Neural cell (in vitro differentiated cells): Measurements from ENCODE around the gene RNLS. TPM values are rescaled to one million over a fixed set of nuclear protein-coding genes. Genes with fewer than 3 reads are reported as not detected.

Source experiments
- H2AFZ ChIP-seq: fragments of 200-600, 300-800 bp; sonication (generic), shearing (Covaris generic); 2 replicates; pipeline ENCODE4 v1.6.0; 2014; ENCODE audit warnings: low read depth, mild to moderate bottlenecking, antibody characterized with exemption, low read length, moderate library complexity
- H3F3A ChIP-seq: fragments of 200-600 bp; shearing (Covaris generic); 2 replicates; pipeline ENCODE4 v1.6.1; 2016; ENCODE audit warnings: mild to moderate bottlenecking, moderate library complexity, mixed read lengths, antibody characterized with exemption, low read length; ENCODE audit not compliant: insufficient read depth, poor library complexity, severe bottlenecking
- H3K27ac ChIP-seq: fragments of 200-600, 300-800 bp; sonication (generic), shearing (Covaris generic); 2 replicates; pipeline ENCODE4 v1.5.1; 2014; ENCODE audit warnings: mild to moderate bottlenecking, low read length, moderate library complexity
- H3K27me3 ChIP-seq: fragments of 300-800, 200-600 bp; sonication (generic), shearing (Covaris generic); 2 replicates; pipeline ENCODE4 v1.6.0; 2014; ENCODE audit warnings: mild to moderate bottlenecking, low read depth, low read length, moderate library complexity; ENCODE audit not compliant: insufficient read depth
- H3K36me3 ChIP-seq: fragments of 300-800, 200-600 bp; sonication (generic), shearing (Covaris generic); 2 replicates; pipeline ENCODE4 v1.5.1; 2014; ENCODE audit warnings: mild to moderate bottlenecking, antibody characterized with exemption, low read length, moderate library complexity; ENCODE audit not compliant: insufficient read depth
- H3K4me2 ChIP-seq: fragments of 300-800, 200-600 bp; sonication (generic), shearing (Covaris generic); 2 replicates; pipeline ENCODE4 v1.6.0; 2014; ENCODE audit warnings: mild to moderate bottlenecking, low read length
- H3K4me3 ChIP-seq: fragments of 300-800, 200-600 bp; sonication (generic), shearing (Covaris generic); 2 replicates; pipeline ENCODE4 v1.5.1; 2014; ENCODE audit warnings: mild to moderate bottlenecking, low read length, moderate library complexity
- H3K79me2 ChIP-seq: fragments of 200-600 bp; shearing (Covaris generic); replicated peaks from 2 replicates; pipeline ENCODE4 v1.6.0; 2014; ENCODE audit warnings: mild to moderate bottlenecking, low read length, moderate library complexity; ENCODE audit not compliant: insufficient read depth
- H3K9ac ChIP-seq: fragments of 300-800, 200-600 bp; sonication (generic), shearing (Covaris generic); 2 replicates; pipeline ENCODE4 v1.6.1; 2016; ENCODE audit warnings: mild to moderate bottlenecking, low read length, mixed read lengths
- H3K9me2 ChIP-seq: fragments of 200-600 bp; shearing (Covaris generic); 2 replicates; pipeline ENCODE4 v1.6.1; 2016; ENCODE audit warnings: mild to moderate bottlenecking, low read length, mixed read lengths; ENCODE audit not compliant: insufficient read depth
- H3K9me3 ChIP-seq: fragments of 200-600, 300-800 bp; sonication (generic), shearing (Covaris generic); 2 replicates; pipeline ENCODE4 v1.6.1; 2016; ENCODE audit warnings: mild to moderate bottlenecking, mixed run types, low read length, moderate library complexity, mixed read lengths
- H4K20me1 ChIP-seq: fragments of 200-600 bp; shearing (Covaris generic); 2 replicates; pipeline ENCODE4 v1.6.1; 2016; ENCODE audit warnings: mild to moderate bottlenecking, mixed run types; ENCODE audit not compliant: insufficient read depth
- EP300 ChIP-seq: fragments of 450-650 bp; conservative IDR thresholded peaks from 2 replicates; pipeline ENCODE4 v1.6.1; 2014; ENCODE audit warnings: antibody characterized with exemption, mild to moderate bottlenecking, moderate library complexity; ENCODE audit not compliant: poor library complexity, severe bottlenecking
- EZH2 ChIP-seq: fragments of 200-600, 300-800 bp; shearing (Covaris generic), sonication (generic); IDR thresholded peaks from 2 replicates; pipeline ENCODE4 v1.6.1; 2014; ENCODE audit warnings: antibody characterized with exemption, low read length, borderline replicate concordance, mild to moderate bottlenecking; ENCODE audit not compliant: insufficient read depth, poor library complexity, severe bottlenecking
- MXI1 ChIP-seq: fragments of 450-650 bp; conservative IDR thresholded peaks from 2 replicates; pipeline ENCODE4 v1.6.1; 2014; ENCODE audit warnings: antibody characterized with exemption, mild to moderate bottlenecking; ENCODE audit not compliant: poor library complexity, severe bottlenecking
- POLR2AphosphoS5 ChIP-seq: IDR thresholded peaks from 2 replicates; pipeline ENCODE4 v1.6.1; 2012
- RAD21 ChIP-seq: fragments of 450-650 bp; conservative IDR thresholded peaks from 2 replicates; pipeline ENCODE4 v1.6.1; 2014; ENCODE audit warnings: antibody characterized with exemption, mild to moderate bottlenecking, moderate library complexity
- SMC3 ChIP-seq: fragments of 450-650 bp; conservative IDR thresholded peaks from 2 replicates; pipeline ENCODE4 v1.6.1; 2014; ENCODE audit warnings: antibody characterized with exemption, mild to moderate bottlenecking, moderate library complexity; ENCODE audit not compliant: poor library complexity
- TAF1 ChIP-seq: IDR thresholded peaks from 2 replicates; pipeline ENCODE4 v1.6.1; 2012; ENCODE audit warnings: low read depth
- polyA plus RNA-seq: library from polyadenylated mRNA; depleted of rRNA; stranded (reverse); fragments of >200 nt; gene quantifications from 2 replicates; pipeline ENCODE4 v1.2.3, GENCODE V29; 2014
- TF ChIP-seq, protein P1 (sequence below): IDR thresholded peaks from 2 replicates; pipeline ENCODE4 v1.6.1; 2012; ENCODE audit warnings: borderline replicate concordance
- TF ChIP-seq, protein P2 (sequence below): fragments of 450-650 bp; IDR thresholded peaks from 2 replicates; pipeline ENCODE4 v1.5.1; 2014; ENCODE audit warnings: antibody characterized with exemption, mild to moderate bottlenecking, moderate library complexity; ENCODE audit not compliant: poor library complexity, severe bottlenecking

Gene RNLS
- polyA plus RNA-seq, 1 donor from 2014 or later: 0.20 TPM

DNA sequence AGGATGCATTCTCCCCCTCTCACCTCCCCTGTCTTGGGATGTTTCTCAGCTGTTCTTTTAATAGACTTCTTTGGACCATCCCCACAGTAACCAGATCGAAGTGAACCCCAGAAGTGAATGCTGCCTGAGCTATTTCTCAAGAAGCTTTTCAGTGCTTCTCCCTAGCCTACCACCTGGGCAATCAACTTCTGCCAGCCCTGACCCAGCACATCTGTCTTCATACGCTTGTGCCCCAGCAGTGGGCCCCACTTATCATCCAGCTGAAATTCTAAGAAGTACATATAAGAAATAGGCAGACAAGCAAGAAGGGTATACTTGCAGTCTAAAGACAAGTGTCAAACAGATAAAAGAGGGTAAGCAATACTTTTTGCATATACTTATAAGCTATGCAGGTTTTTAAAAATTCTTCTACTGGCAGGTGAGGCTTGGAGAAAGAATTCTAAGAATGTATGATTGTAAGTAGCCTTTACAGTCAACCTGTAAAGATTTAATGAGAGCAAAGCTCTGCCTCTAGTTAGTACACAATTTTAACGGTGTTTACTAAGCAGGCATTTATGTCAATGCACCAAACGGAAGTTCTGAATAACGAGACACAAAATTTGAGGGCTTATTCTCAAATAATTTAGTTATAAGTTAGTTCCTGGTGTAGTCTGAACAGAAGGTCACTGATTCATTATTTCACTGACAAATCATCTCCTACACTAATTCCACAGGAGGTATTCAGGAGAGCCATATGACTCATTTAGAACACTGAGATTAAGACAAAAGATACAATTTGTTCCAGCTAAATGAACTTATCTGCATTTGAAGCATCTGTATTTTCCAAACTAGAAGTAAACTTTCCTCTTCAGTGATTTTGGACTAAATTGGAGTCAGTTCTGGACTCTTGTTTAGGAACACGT is 83.3 kb downstream of the RNLS start:
- H2AFZ ChIP-seq: no peak overlapping the region
- H3K27ac ChIP-seq: no peak overlapping the region
- H4K20me1 ChIP-seq: no peaks in the 10 kb centered on the region
- TF ChIP-seq, protein P1, sequence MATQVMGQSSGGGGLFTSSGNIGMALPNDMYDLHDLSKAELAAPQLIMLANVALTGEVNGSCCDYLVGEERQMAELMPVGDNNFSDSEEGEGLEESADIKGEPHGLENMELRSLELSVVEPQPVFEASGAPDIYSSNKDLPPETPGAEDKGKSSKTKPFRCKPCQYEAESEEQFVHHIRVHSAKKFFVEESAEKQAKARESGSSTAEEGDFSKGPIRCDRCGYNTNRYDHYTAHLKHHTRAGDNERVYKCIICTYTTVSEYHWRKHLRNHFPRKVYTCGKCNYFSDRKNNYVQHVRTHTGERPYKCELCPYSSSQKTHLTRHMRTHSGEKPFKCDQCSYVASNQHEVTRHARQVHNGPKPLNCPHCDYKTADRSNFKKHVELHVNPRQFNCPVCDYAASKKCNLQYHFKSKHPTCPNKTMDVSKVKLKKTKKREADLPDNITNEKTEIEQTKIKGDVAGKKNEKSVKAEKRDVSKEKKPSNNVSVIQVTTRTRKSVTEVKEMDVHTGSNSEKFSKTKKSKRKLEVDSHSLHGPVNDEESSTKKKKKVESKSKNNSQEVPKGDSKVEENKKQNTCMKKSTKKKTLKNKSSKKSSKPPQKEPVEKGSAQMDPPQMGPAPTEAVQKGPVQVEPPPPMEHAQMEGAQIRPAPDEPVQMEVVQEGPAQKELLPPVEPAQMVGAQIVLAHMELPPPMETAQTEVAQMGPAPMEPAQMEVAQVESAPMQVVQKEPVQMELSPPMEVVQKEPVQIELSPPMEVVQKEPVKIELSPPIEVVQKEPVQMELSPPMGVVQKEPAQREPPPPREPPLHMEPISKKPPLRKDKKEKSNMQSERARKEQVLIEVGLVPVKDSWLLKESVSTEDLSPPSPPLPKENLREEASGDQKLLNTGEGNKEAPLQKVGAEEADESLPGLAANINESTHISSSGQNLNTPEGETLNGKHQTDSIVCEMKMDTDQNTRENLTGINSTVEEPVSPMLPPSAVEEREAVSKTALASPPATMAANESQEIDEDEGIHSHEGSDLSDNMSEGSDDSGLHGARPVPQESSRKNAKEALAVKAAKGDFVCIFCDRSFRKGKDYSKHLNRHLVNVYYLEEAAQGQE: no peak
- TF ChIP-seq MXI1 (no peak), RAD21 (no peak), EP300 (no peak), SMC3 (no peak), POLR2AphosphoS5 (no peak), EZH2 (no peak), TAF1 (no peak)
- TF ChIP-seq, protein P2, sequence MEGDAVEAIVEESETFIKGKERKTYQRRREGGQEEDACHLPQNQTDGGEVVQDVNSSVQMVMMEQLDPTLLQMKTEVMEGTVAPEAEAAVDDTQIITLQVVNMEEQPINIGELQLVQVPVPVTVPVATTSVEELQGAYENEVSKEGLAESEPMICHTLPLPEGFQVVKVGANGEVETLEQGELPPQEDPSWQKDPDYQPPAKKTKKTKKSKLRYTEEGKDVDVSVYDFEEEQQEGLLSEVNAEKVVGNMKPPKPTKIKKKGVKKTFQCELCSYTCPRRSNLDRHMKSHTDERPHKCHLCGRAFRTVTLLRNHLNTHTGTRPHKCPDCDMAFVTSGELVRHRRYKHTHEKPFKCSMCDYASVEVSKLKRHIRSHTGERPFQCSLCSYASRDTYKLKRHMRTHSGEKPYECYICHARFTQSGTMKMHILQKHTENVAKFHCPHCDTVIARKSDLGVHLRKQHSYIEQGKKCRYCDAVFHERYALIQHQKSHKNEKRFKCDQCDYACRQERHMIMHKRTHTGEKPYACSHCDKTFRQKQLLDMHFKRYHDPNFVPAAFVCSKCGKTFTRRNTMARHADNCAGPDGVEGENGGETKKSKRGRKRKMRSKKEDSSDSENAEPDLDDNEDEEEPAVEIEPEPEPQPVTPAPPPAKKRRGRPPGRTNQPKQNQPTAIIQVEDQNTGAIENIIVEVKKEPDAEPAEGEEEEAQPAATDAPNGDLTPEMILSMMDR: no peak
- no peaks in the 10 kb centered on the region for H3F3A ChIP-seq
- no peak overlapping the region for H3K4me2 ChIP-seq
- no peaks in the 10 kb centered on the region for H3K36me3 ChIP-seq
- H3K9ac ChIP-seq: no peak overlapping the region
- H3K79me2 ChIP-seq: no peaks in the 10 kb centered on the region
- no peak overlapping the region for H3K4me3 ChIP-seq
- H3K27me3 ChIP-seq: no peaks in the 10 kb centered on the region
- no peaks in the 10 kb centered on the region for H3K9me3 ChIP-seq
- H3K9me2 ChIP-seq: no peaks in the 10 kb centered on the region

DNA sequence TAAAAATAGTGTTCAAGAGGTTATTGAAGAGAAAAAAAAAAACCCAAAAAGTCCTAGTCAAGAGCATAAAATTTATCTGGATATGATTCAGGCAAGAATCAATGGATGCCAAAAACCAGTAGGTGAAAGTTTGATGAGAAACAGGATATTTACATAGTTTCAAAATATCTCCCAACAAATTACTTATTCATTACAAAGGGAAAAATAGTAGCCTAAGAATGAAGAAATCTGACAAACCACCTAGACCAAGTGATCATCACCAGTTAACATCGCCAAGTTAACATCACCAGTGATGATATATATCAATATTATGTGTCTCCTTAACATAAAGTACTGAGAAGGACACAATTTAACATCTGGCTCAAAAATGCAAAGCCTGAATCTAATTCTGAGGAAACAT is 85.2 kb downstream of the RNLS start:
- no peaks in the 10 kb centered on the region for H3K9me3 ChIP-seq
- H2AFZ ChIP-seq: no peak overlapping the region
- no peaks in the 10 kb centered on the region for H4K20me1 ChIP-seq
- H3K9ac ChIP-seq: no peak overlapping the region
- no peaks in the 10 kb centered on the region for H3F3A ChIP-seq
- H3K27ac ChIP-seq: no peak overlapping the region
- H3K36me3 ChIP-seq: no peaks in the 10 kb centered on the region
- H3K4me3 ChIP-seq: no peak overlapping the region
- no peak for TF ChIP-seq SMC3
- TF ChIP-seq RAD21: no peak
- TF ChIP-seq EZH2: no peak
- no peak for TF ChIP-seq POLR2AphosphoS5
- TF ChIP-seq, protein P2: no peak
- no peak overlapping the region for H3K4me2 ChIP-seq
- no peaks in the 10 kb centered on the region for H3K9me2 ChIP-seq
- no peaks in the 10 kb centered on the region for H3K27me3 ChIP-seq
- no peaks in the 10 kb centered on the region for H3K79me2 ChIP-seq
